Testis (tissue), 5 donors: Measurements from ENCODE around the gene ACSM2A. TPM values are rescaled to one million over a fixed set of nuclear protein-coding genes. Genes with fewer than 3 reads are reported as not detected.
"Not testable (repeated sequence)": the region's sequence is repeated elsewhere in the genome, so short reads cannot be mapped to it uniquely, and the experiment has no call there.

Experiments
- DNase-seq: peaks from one replicate; pipeline ENCODE4 v3.0.0-alpha.2; 2019
- H3K27ac ChIP-seq, 2 donors: fragments of 200-600 bp; sonication (generic); one replicate each; pipeline ENCODE4 v1.5.1; 2019
- H3K27me3 ChIP-seq: fragments of 200-600 bp; sonication (generic); one replicate; pipeline ENCODE4 v1.5.1; 2019
- H3K36me3 ChIP-seq: fragments of 200-600 bp; sonication (generic); one replicate; pipeline ENCODE4 v1.5.1; 2017; ENCODE audit warnings: low read depth; ENCODE audit errors: missing control alignments
- H3K4me1 ChIP-seq: fragments of 200-600 bp; sonication (generic); one replicate; pipeline ENCODE4 v1.5.1; 2019
- H3K4me3 ChIP-seq, 2 donors: fragments of 200-600 bp; sonication (generic); one replicate each; pipeline ENCODE4 v1.5.1; 2017 to 2019
- H3K9me3 ChIP-seq: fragments of 200-600 bp; sonication (generic); one replicate; pipeline ENCODE4 v1.5.1; 2017
- CTCF ChIP-seq, 3 experiments: fragments of 450-650 bp in 2 of 3; fragments of 200-600 bp in 1 of 3; sonication (generic) in 1 of 3; IDR thresholded peaks; one replicate each; pipeline ENCODE4 v1.5.1; 2016 to 2019; ENCODE audit warnings: antibody characterized with exemption in 3 of 3, mild to moderate bottlenecking in 2 of 3, moderate library complexity in 1 of 3
- POLR2A ChIP-seq: fragments of 450-650 bp; IDR thresholded peaks from one replicate; pipeline ENCODE4 v1.6.1; 2017; ENCODE audit warnings: antibody characterized with exemption, mild to moderate bottlenecking, moderate library complexity
- WGBS, 2 donors: methylation state at CpG; one replicate each; pipeline ENCODE4 v1.1.5; 2018; 5-methylcytosine and 5-hydroxymethylcytosine counted together
- intact Hi-C: fragments of 100-400 bp; cut with DNase I; formaldehyde crosslinking; loops from one replicate; pipeline ENCODE4 v1.15.1; 2023; ENCODE audit warnings: low total_unique reads
- long read RNA-seq, 2 donors: transcript quantifications; one replicate each; lab custom pipeline, GENCODE V29; 2026
- polyA plus RNA-seq: library from polyadenylated mRNA; stranded (reverse); fragments of 350-450 nt; fragmentation: Illumina TruSeq; extraction: RNeasy Lipid Tissue Mini Kit (QIAGEN cat#74804); gene quantifications from one replicate; pipeline ENCODE4 v1.2.3, GENCODE V29; 2014; ENCODE audit warnings: low read depth, low replicate concordance; ENCODE audit not compliant: insufficient read depth
- total RNA-seq, 2 donors: library from RNA; depleted of rRNA; stranded (reverse); fragments of >200 nt; gene quantifications; one replicate each; pipeline ENCODE4 v1.2.3, GENCODE V29; 2016

ACSM2A gene
- total RNA-seq (under 1 TPM in 1 of 2 donors, not detected in 1; 0.12 TPM), polyA plus RNA-seq (0.28 TPM)
- long read RNA-seq, donor 1 = 0 reads
- long read RNA-seq, donor 2 = 0 reads

DNA sequence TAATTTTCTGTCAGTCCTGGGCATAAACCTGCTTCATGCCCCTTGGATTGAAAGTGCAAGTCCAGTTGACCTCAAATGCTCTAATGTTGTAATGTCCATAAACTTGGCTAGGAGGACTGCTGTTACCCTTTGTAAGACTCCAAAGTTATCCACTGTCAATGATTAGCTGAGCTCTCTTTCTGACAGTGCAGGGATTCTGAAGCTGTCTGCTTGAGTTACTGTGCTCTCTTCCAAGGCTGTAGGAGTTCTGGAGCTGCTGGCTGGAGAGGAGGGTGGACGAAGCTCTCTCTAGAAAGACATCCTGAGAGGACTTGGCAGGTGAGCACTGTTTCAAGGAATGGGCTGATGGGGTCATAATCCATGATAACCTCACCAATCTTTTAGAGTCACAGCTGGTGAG is at the start of gene ACSM2A:
Gene ACSM2A, plus strand, starts transcription at position 158 of the 400 bp plus-strand sequence. CDS start 8,594 bp downstream, outside the sequence.
- H3K4me1 ChIP-seq, H3K9me3 ChIP-seq, H3K36me3 ChIP-seq, H3K4me3 ChIP-seq, intact Hi-C loops, H3K27ac ChIP-seq, DNase-seq, H3K27me3 ChIP-seq: not testable (repeated sequence)
- 100% methylated on average over 1 of the region's 1 CpG; no CpG with 5 or more reads in 1 of the 2 donors for WGBS, 2 donors

GRCh38 chr16:20402651-20403050 is 48.7 kb upstream of the ACSM2A start:
- DNase-seq = no peak
- TF ChIP-seq POLR2A (no peak), CTCF (IDR thresholded peaks at IDR 0.05) (no peak)
- Histone ChIP-seq H3K4me3 (no peak overlapping the region), H3K36me3 (no peaks in the 10 kb centered on the region), H3K4me1 (no peaks in the 10 kb centered on the region), H3K9me3 (no peaks in the 10 kb centered on the region), H3K27ac (no peak overlapping the region), H3K27me3 (no peaks in the 10 kb centered on the region)
- intact Hi-C loops = no loop called here
- 93 to 96% methylated on average over 2 of the region's 2 CpGs for WGBS, 2 donors

DNA sequence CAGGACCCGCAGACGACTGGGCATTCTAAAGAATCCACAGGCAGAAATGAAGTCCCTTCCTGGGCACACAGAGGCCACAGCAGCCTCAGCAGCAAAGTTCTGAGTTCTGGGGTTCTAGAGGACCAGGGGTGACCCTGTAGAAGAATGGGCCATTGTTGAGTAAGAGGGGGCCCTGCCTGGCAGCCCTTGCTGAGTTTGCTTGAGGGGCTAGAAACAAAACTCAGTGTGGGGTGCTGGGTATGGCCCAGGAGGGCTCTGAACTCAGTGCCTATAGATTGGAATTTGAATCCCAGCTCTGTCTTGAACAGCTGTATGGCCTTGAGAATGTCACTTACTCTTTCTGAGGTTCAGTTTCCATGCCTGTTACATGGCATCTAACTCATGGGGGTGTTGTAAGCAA is 46.7 kb upstream of the ACSM2A start, which contains the start of gene PDILT:
Gene PDILT, minus strand, starts transcription at position 101 of the 400 bp plus-strand sequence. CDS start 5,437 bp downstream, outside the sequence.
- TF ChIP-seq POLR2A = no peak
- no peak for TF ChIP-seq CTCF (IDR thresholded peaks at IDR 0.05)
- no peaks in the 10 kb centered on the region for H3K27me3 ChIP-seq
- DNase-seq = no peak
- no peak within 1 kb of the TSS for H3K4me3 ChIP-seq
- no peak within 1 kb of the TSS for H3K27ac ChIP-seq
- H3K36me3 ChIP-seq = no peaks in the 10 kb centered on the region
- WGBS, 2 donors = 58 to 95% methylated on average over 2 of the region's 2 CpGs
- intact Hi-C loops = no loop called here
- peaks cover 5% of the 10 kb centered on the region for H3K4me1 ChIP-seq
- H3K9me3 ChIP-seq = no peaks in the 10 kb centered on the region

DNA sequence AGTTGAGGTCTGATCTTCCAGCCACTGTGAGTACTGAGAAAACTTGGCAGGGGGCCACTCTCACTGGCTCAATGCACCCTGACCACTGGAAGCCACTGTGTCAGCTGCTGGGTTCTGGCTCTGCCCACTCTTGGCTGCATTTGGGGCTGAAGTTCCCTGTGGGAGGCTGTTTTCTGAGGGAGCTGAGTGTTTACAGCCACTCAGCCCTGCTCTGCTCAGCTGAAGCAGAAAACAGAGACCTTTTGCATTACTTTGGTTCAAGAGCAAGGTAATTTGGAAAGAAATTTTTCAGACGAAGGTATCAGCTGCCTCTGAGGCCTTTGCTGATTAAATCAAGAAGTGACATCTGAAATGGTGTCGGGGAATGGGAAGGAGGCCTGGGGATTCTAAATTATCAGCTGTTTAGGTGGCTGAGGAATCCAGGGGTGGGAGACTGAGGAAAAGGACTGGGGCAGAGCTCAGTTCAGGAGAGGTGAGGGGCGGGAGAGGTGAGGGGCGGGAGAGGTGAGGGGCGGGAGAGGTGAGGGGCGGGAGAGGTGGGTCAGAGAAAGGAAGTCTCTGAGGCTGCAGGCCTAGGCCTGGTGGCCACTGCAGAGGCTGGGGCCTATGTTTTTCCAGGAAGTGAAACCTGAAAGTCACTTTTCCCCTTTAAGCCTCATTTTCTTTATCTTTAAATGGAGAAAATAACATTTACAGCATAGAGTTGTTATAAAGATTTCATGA is 41.8 kb upstream of the ACSM2A start, which contains the start of gene ACSM5:
Gene ACSM5, plus strand, starts transcription at position 137 of the 723 bp plus-strand sequence. CDS start 1,951 bp downstream, outside the sequence.
- Histone ChIP-seq H3K9me3 (no peaks in the 10 kb centered on the region), H3K27me3 (no peaks in the 10 kb centered on the region), H3K4me1 (peaks cover 5% of the 10 kb centered on the region), H3K4me3 (no peak within 1 kb of the TSS), H3K27ac (peak within 1 kb of the TSS in 1 of 2 donors; percentile 16), H3K36me3 (no peaks in the 10 kb centered on the region)
- TF ChIP-seq POLR2A = no peak
- no peak for TF ChIP-seq CTCF (IDR thresholded peaks at IDR 0.05)
- 71 to 85% methylated on average over 6 of the region's 6 CpGs for WGBS, 2 donors
- intact Hi-C loops = no loop called here
- peak; percentile 80 for DNase-seq

- TF ChIP-seq CTCF (IDR thresholded peaks at IDR 0.05) = no peak
- TF ChIP-seq POLR2A = no peak
- no peak for DNase-seq
- no peaks in the 10 kb centered on the region for H3K36me3 ChIP-seq
- H3K4me3 ChIP-seq = no peak overlapping the region
- intact Hi-C loops = no loop called here
- peak overlapping the region in 1 of 2 donors; percentile 16 for H3K27ac ChIP-seq
- WGBS, 2 donors = 81 to 90% methylated on average over 6 of the region's 6 CpGs
- H3K27me3 ChIP-seq = no peaks in the 10 kb centered on the region
- H3K9me3 ChIP-seq = no peaks in the 10 kb centered on the region
- H3K4me1 ChIP-seq = peaks cover 5% of the 10 kb centered on the region
Measured at GRCh38 chr16:20410121-20410723, 41.1 kb upstream of the ACSM2A start.
